ENCODE results near the gene ERP29. TPM values are rescaled to one million over a fixed set of nuclear protein-coding genes. Genes with fewer than 3 reads are reported as not detected.
"Not testable (repeated sequence)": the region's sequence is repeated elsewhere in the genome, so short reads cannot be mapped to it uniquely, and the experiment has no call there.

Gene ERP29
- total and polyA plus RNA-seq, 4 donors, result 41.0 to 130 (median 102) TPM

DNA sequence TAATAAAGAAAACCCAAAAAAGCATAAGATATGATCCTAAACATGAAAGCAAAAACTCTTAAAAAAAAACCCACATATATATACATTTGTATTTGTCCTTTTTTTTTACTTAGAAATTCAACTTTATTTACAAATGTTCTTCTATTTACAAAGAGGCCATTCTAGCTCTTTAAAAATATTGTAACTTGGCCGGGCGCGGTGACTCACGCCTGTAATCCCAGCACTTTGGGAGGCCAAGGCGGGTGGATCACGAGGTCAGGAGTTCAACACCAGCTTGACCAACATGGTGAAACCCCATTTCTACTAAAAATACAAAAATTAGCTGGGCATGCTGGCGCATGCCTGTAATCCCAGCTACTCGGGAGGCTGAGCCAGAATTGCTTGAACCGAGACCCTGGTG lies 14.1 kb upstream of the ERP29 start:
- H3K36me3 ChIP-seq (ENCODE audit: control insufficient read depth, insufficient read depth, low read length); H3K9me3 ChIP-seq (ENCODE audit: control insufficient read depth, insufficient read depth, low read length); H3K4me3 ChIP-seq (ENCODE audit: low read depth, low read length); H3K27me3 ChIP-seq (ENCODE audit: control insufficient read depth, insufficient read depth, low read length); DNase-seq (ENCODE audit: low read depth in 4 of 6, low spot score in 6 of 6); H3K4me1 ChIP-seq (ENCODE audit: control insufficient read depth, insufficient read depth, low read length); H3K27ac ChIP-seq (ENCODE audit: low read depth, low read length): not testable (repeated sequence)
- 96% methylated on average over 8 of the region's 9 CpGs for WGBS (ENCODE audit: insufficient coverage)

DNA sequence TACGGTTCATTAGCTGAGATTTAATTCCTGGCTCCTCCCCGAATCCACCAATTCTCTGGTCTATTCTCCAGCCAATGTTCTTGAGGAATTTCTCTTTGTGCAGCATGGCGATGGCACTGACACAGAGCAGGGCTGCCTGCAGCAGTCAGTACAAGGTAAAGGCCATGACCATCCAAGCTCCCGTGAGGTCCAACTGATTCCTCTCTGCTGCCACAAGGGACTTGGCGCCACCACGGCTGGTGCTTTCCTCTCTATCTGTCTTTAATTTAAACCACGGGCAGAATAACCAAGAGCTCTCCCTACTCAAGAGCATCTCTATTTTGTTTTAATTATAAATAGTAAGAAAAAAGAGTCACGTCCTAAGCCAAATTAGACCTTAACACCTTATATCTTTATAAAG lies 12.4 kb upstream of the ERP29 start:
- DNase-seq (ENCODE audit: low read depth in 4 of 6, low spot score in 6 of 6), result no peak
- WGBS (ENCODE audit: insufficient coverage), result 85% methylated on average over 4 of the region's 8 CpGs
- Histone ChIP-seq H3K4me1 (ENCODE audit: control insufficient read depth, insufficient read depth, low read length) (no peaks in the 10 kb centered on the region), H3K27ac (ENCODE audit: low read depth, low read length) (no peak overlapping the region), H3K36me3 (ENCODE audit: control insufficient read depth, insufficient read depth, low read length) (peaks cover 11% of the 10 kb centered on the region), H3K27me3 (ENCODE audit: control insufficient read depth, insufficient read depth, low read length) (no peaks in the 10 kb centered on the region), H3K4me3 (ENCODE audit: low read depth, low read length) (no peak overlapping the region), H3K9me3 (ENCODE audit: control insufficient read depth, insufficient read depth, low read length) (no peaks in the 10 kb centered on the region)

DNA sequence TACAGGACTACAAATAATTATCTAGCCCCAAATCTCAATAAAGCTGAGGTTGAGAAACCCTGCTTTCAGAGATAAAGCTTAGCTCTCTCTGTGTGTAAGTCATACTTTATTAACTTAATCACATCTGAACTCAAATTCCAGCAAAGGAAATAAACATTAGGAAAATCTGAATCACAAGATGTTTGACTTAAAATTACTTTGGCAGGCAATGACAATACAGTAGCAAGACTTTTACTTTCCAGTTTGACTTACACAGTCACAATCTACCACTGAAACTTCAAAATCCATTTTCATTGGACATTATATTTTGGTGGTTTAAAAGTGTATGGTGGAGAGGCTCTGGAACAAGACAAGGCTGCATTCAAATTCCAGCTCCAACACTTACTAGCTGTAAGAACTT lies 11.7 kb upstream of the ERP29 start:
- no peaks in the 10 kb centered on the region for H3K9me3 ChIP-seq (ENCODE audit: control insufficient read depth, insufficient read depth, low read length)
- no peaks in the 10 kb centered on the region for H3K4me1 ChIP-seq (ENCODE audit: control insufficient read depth, insufficient read depth, low read length)
- H3K27me3 ChIP-seq (ENCODE audit: control insufficient read depth, insufficient read depth, low read length), result no peaks in the 10 kb centered on the region
- no peak overlapping the region for H3K27ac ChIP-seq (ENCODE audit: low read depth, low read length)
- DNase-seq (ENCODE audit: low read depth in 4 of 6, low spot score in 6 of 6), result no peak
- H3K4me3 ChIP-seq (ENCODE audit: low read depth, low read length), result no peak overlapping the region
- peaks cover 11% of the 10 kb centered on the region for H3K36me3 ChIP-seq (ENCODE audit: control insufficient read depth, insufficient read depth, low read length)

DNA sequence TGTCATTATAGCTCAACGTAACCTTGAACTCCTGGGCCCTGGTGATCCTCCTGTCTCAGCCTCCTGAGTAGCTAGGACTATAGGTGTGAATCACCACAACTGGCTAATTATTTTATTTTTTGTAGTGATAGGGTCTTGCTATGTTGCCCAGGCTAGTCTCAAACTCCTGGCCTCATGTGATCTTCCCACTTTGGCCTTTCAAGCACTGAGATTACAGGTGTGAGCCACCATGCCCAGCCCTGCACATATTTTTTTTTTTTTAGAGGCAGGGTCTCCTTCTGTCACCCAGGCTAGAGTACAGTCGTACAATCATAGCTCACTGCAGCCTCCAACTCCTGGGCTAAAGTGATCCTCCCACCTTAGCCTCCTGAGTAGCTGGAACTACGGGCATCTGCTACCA lies 9.2 kb upstream of the ERP29 start:
- no peak overlapping the region for H3K27ac ChIP-seq (ENCODE audit: low read depth, low read length)
- H3K4me1 ChIP-seq (ENCODE audit: control insufficient read depth, insufficient read depth, low read length), result no peaks in the 10 kb centered on the region
- peaks cover 11% of the 10 kb centered on the region for H3K36me3 ChIP-seq (ENCODE audit: control insufficient read depth, insufficient read depth, low read length)
- H3K9me3 ChIP-seq (ENCODE audit: control insufficient read depth, insufficient read depth, low read length), result no peaks in the 10 kb centered on the region
- H3K27me3 ChIP-seq (ENCODE audit: control insufficient read depth, insufficient read depth, low read length), result no peaks in the 10 kb centered on the region
- no peak for DNase-seq (ENCODE audit: low read depth in 4 of 6, low spot score in 6 of 6)
- WGBS (ENCODE audit: insufficient coverage), result 100% methylated on average over 1 of the region's 3 CpGs
- H3K4me3 ChIP-seq (ENCODE audit: low read depth, low read length), result no peak overlapping the region

DNA sequence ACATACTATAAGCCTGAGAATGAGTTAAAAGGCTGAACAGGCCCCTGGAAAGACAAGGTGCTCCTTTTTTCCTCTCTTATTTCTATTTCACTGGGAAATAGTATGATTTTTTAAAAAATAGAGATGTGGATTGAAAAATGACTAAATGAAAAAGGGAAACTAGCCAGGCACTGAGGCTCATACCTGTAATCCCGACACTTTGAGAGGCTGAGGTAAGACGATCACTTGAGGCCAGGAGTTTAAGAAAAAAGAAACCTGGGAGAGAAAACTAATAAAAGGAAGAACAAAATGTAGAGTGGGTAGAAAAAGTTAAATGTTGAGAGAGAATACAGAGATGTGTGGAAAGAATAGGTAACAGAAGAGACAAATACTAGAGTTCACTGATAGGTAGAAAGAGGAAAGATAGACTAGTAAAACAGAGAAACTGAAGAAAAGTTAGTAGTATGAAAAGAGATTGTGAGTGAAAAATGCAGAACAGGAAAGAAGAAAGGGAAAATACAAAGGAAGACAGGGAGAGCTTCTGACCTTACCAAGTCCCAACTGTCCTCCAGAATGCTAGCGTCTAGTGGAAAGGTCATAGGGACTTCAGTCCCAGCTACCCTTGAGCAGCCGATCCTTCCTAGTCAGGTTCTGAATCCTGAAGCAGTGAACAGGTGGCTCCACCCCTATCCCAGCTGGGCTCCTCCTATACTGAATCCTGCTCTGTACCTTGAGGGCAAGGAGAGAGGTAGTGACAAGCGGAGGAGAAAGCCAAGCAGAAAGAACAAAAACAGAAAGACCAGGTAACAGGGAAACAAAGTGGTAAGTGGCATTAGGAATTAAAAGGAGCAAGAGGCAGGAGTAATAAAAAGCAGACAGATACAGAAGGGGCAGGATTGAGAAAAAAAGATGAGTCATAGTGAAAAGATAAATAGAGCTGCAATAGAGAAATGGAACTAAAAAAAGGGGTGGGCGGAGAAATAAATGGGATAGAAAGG lies 7.5 kb upstream of the ERP29 start:
- 63% methylated on average over 5 of the region's 6 CpGs for WGBS (ENCODE audit: insufficient coverage)
- H3K36me3 ChIP-seq (ENCODE audit: control insufficient read depth, insufficient read depth, low read length), result peaks cover 14% of the 10 kb centered on the region
- H3K27ac ChIP-seq (ENCODE audit: low read depth, low read length), result no peak overlapping the region
- DNase-seq (ENCODE audit: low read depth in 4 of 6, low spot score in 6 of 6), result no peak
- H3K4me1 ChIP-seq (ENCODE audit: control insufficient read depth, insufficient read depth, low read length), result peaks cover 1% of the 10 kb centered on the region
- no peak overlapping the region for H3K4me3 ChIP-seq (ENCODE audit: low read depth, low read length)
- H3K9me3 ChIP-seq (ENCODE audit: control insufficient read depth, insufficient read depth, low read length), result no peaks in the 10 kb centered on the region
- H3K27me3 ChIP-seq (ENCODE audit: control insufficient read depth, insufficient read depth, low read length), result no peaks in the 10 kb centered on the region

DNA sequence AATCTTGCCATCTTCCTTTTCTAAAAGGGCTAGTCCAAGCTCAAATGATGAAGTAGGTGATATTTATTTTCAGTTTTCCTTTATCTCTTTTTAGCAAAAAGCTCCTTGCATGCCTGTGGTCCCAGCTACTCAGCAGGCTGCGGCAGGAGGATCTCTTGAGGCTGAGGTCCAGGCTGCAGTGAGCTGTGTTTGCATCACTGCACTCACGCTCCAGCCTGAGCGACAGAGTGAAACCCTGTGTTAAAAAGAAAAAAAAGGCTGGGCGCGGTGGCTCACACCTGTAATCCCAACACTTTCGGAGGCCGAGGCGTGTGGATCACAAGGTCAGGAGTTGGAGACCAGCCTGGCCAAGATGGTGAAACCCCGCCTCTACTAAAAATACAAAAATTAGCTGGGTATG lies 5.3 kb upstream of the ERP29 start:
- Histone ChIP-seq H3K27ac (ENCODE audit: low read depth, low read length) (no peak overlapping the region), H3K9me3 (ENCODE audit: control insufficient read depth, insufficient read depth, low read length) (no peaks in the 10 kb centered on the region), H3K36me3 (ENCODE audit: control insufficient read depth, insufficient read depth, low read length) (peaks cover 14% of the 10 kb centered on the region), H3K27me3 (ENCODE audit: control insufficient read depth, insufficient read depth, low read length) (no peaks in the 10 kb centered on the region), H3K4me1 (ENCODE audit: control insufficient read depth, insufficient read depth, low read length) (peaks cover 20% of the 10 kb centered on the region), H3K4me3 (ENCODE audit: low read depth, low read length) (no peak overlapping the region)
- WGBS (ENCODE audit: insufficient coverage), result 100% methylated on average over 4 of the region's 9 CpGs
- no peak for DNase-seq (ENCODE audit: low read depth in 4 of 6, low spot score in 6 of 6)

DNA sequence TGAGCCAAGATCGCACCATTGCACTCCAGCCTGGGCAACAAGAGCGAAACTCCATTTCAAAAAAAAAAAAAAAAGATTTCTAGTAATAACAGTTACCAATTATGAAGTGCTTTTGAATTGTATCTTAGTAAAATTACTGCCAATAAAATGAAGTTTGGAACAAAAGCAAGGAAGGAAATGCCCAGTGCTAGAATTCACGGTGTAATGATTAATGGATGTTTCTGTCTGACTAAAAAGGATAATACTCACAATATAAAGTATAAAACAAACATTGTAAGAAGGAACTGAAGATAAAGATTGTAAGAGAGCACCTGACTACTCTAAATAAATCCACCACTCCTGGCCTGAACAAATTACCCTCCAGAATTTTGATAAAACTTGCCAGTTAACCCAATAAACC lies 4.3 kb upstream of the ERP29 start:
- no peaks in the 10 kb centered on the region for H3K9me3 ChIP-seq (ENCODE audit: control insufficient read depth, insufficient read depth, low read length)
- peaks cover 22% of the 10 kb centered on the region for H3K4me1 ChIP-seq (ENCODE audit: control insufficient read depth, insufficient read depth, low read length)
- DNase-seq (ENCODE audit: low read depth in 4 of 6, low spot score in 6 of 6), result no peak
- peaks cover 12% of the 10 kb centered on the region for H3K36me3 ChIP-seq (ENCODE audit: control insufficient read depth, insufficient read depth, low read length)
- H3K27me3 ChIP-seq (ENCODE audit: control insufficient read depth, insufficient read depth, low read length), result no peaks in the 10 kb centered on the region
- H3K4me3 ChIP-seq (ENCODE audit: low read depth, low read length), result no peak overlapping the region
- H3K27ac ChIP-seq (ENCODE audit: low read depth, low read length), result no peak overlapping the region
- no CpG with 5 or more reads among the region's 3 CpGs for WGBS (ENCODE audit: insufficient coverage)

DNA sequence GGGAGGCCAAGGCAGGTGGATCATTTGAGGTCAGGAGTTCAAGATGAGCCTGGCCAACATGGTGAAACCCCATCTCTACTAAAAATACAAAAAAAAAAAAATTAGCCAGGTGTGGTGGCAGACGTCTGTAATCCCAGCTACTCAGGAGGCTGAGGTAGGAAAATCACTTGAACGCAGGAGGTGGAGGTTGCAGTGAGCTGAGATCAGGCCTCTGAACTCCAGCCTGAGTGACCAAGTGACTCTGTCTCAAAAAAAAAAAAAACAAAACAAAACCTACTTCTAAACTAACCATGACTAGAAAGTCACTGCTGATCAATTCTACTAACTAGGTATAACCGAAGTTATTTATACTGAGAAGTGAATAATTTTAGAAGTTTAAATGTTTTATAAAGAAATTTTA lies 3.6 kb upstream of the ERP29 start:
- not testable (repeated sequence) for DNase-seq (ENCODE audit: low read depth in 4 of 6, low spot score in 6 of 6); H3K9me3 ChIP-seq (ENCODE audit: control insufficient read depth, insufficient read depth, low read length); H3K27ac ChIP-seq (ENCODE audit: low read depth, low read length); H3K27me3 ChIP-seq (ENCODE audit: control insufficient read depth, insufficient read depth, low read length); H3K36me3 ChIP-seq (ENCODE audit: control insufficient read depth, insufficient read depth, low read length); H3K4me3 ChIP-seq (ENCODE audit: low read depth, low read length)
- H3K4me1 ChIP-seq (ENCODE audit: control insufficient read depth, insufficient read depth, low read length), result peaks cover 27% of the 10 kb centered on the region
- no CpG with 5 or more reads among the region's 3 CpGs for WGBS (ENCODE audit: insufficient coverage)

DNA sequence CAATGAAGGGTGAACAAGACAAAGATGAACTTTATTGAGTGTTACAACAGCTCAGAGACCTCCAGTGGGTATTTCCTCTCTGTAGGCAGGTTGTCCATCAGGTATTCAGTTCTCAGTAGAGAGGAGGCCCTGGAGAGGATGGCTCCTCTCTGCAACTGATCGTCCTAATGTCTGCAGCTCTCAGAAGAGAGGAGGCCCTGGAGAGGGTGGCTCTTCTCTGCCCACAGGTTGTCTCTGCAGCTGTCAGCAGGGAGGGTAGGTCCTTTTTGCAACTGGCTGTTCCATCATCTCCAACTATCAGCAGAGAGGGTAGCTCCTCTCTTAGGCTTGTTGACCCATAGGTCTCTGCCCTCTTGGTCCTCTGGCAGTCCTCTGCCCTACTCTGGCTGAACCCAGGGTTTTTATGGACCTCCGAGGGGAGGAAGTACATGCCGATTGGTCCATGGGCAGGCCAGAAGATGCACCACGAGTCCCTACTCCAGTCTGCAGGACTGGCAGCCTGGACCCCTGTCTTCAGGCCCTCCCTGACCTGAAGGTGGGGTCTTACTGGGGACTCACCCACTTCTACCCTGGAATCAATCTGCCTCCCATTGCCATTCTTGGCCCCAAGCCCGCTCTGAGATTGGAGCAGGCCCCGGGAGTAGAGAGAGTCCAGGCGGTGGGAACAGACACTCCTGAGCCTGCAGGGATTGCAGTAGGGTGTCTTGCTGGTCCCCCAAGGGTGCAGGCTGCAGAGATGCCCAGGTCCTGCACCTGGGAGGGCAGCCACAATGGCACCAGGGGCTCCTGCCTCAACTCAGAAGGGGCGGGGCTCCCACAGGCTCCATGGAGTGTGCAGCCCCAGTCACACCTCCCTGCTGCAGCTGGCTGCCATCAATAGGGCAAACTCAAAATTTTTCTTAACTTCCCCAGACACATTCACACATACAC lies 2.5 kb upstream of the ERP29 start:
- no peak overlapping the region for H3K27ac ChIP-seq (ENCODE audit: low read depth, low read length)
- peaks cover 9% of the 10 kb centered on the region for H3K36me3 ChIP-seq (ENCODE audit: control insufficient read depth, insufficient read depth, low read length)
- WGBS (ENCODE audit: insufficient coverage), result 98% methylated on average over 6 of the region's 8 CpGs
- no peak for DNase-seq (ENCODE audit: low read depth in 4 of 6, low spot score in 6 of 6)
- H3K27me3 ChIP-seq (ENCODE audit: control insufficient read depth, insufficient read depth, low read length), result no peaks in the 10 kb centered on the region
- H3K4me1 ChIP-seq (ENCODE audit: control insufficient read depth, insufficient read depth, low read length), result peaks cover 30% of the 10 kb centered on the region
- no peaks in the 10 kb centered on the region for H3K9me3 ChIP-seq (ENCODE audit: control insufficient read depth, insufficient read depth, low read length)
- H3K4me3 ChIP-seq (ENCODE audit: low read depth, low read length), result no peak overlapping the region

Measured in spinal cord (tissue), 10 donors.